Tibial artery (tissue), 4 donors: ENCODE measurements around the gene KDELR3.

Source experiments
- DNase-seq, 2 donors: peaks; one replicate each; pipeline ENCODE4 v3.0.0-alpha.2; 2019
- H3K27ac ChIP-seq, 2 donors: fragments of 200-600 bp; sonication (generic) in 1 of 2; 1 replicate in 1 of 2; 2 replicates in 1 of 2; pipeline ENCODE4 v1.5.1; 2018 to 2019; ENCODE audit warnings: mild to moderate bottlenecking in 1 of 2
- H3K27me3 ChIP-seq, 2 donors: fragments of 200-600 bp; sonication (generic) in 1 of 2; one replicate each; pipeline versions ENCODE4 v1.5.1 to v1.6.0; 2016 to 2019
- H3K36me3 ChIP-seq, 3 donors: fragments of 200-600 bp; sonication (generic) in 2 of 3; one replicate each; pipeline ENCODE4 v1.5.1; 2016 to 2019; ENCODE audit warnings: mild to moderate bottlenecking in 2 of 3
- H3K4me1 ChIP-seq, 4 donors: fragments of 200-600 bp; sonication (generic) in 2 of 4; 1 replicate in 3 of 4; 2 replicates in 1 of 4; pipeline ENCODE4 v1.5.1; 2016 to 2019
- H3K4me3 ChIP-seq, 2 donors: fragments of 200-600 bp; sonication (generic) in 1 of 2; 1 replicate in 1 of 2; 2 replicates in 1 of 2; pipeline ENCODE4 v1.5.1; 2018 to 2019; ENCODE audit warnings: mild to moderate bottlenecking in 2 of 2
- H3K9me3 ChIP-seq, 3 donors: fragments of 200-600 bp; sonication (generic) in 1 of 3; one replicate each; pipeline ENCODE4 v1.5.1; 2016 to 2019
- CTCF ChIP-seq, 2 experiments: fragments of 200-600 bp in 1 of 2; fragments of 450-650 bp in 1 of 2; IDR thresholded peaks; one replicate each; pipeline ENCODE4 v1.5.1; 2017 to 2019; ENCODE audit warnings: antibody characterized with exemption in 2 of 2, mild to moderate bottlenecking in 1 of 2, moderate library complexity in 1 of 2
- intact Hi-C: fragments of 100-400 bp; cut with DNase I; formaldehyde crosslinking; loops from one replicate; pipeline ENCODE4 v1.15.0; 2023; ENCODE audit warnings: low total_unique reads

KDELR3 gene

GRCh38 chr22:38451864-38452263, 16.0 kb upstream of the KDELR3 start:
- no peaks in the 10 kb centered on the region for H3K36me3 ChIP-seq
- H3K27ac ChIP-seq = no peak overlapping the region
- intact Hi-C loops = no loop called here
- no peak for DNase-seq
- H3K4me1 ChIP-seq = peaks cover 0 to 28% (median 23%) of the 10 kb centered on the region in 4 donors
- peaks cover 7 to 93% of the 10 kb centered on the region in 2 donors for H3K27me3 ChIP-seq
- H3K9me3 ChIP-seq = no peaks in the 10 kb centered on the region
- no peak overlapping the region for H3K4me3 ChIP-seq
- TF ChIP-seq CTCF (IDR thresholded peaks at IDR 0.05) = no peak

- TF ChIP-seq CTCF (IDR thresholded peaks at IDR 0.05) = no peak
- intact Hi-C loops = no loop called here
- no peak overlapping the region for H3K27ac ChIP-seq
- no peaks in the 10 kb centered on the region for H3K9me3 ChIP-seq
- H3K36me3 ChIP-seq = no peaks in the 10 kb centered on the region
- peaks cover 7 to 93% of the 10 kb centered on the region in 2 donors for H3K27me3 ChIP-seq
- DNase-seq = peak in 1 of 2 donors; percentile 73
- H3K4me1 ChIP-seq = peaks cover 0 to 28% (median 23%) of the 10 kb centered on the region in 4 donors
- H3K4me3 ChIP-seq = no peak overlapping the region
Measured at GRCh38 chr22:38452373-38453065, 15.4 kb upstream of the KDELR3 start.

- Histone ChIP-seq H3K4me1 (peaks cover 0 to 28% (median 23%) of the 10 kb centered on the region in 4 donors), H3K9me3 (no peaks in the 10 kb centered on the region), H3K36me3 (no peaks in the 10 kb centered on the region), H3K27me3 (peaks cover 7 to 95% of the 10 kb centered on the region in 2 donors), H3K27ac (no peak overlapping the region), H3K4me3 (no peak overlapping the region)
- intact Hi-C loops = no loop called here
- DNase-seq = no peak
- TF ChIP-seq CTCF (IDR thresholded peaks at IDR 0.05) = no peak
Measured at GRCh38 chr22:38453066-38453672, 14.7 kb upstream of the KDELR3 start.

GRCh38 chr22:38453996-38454352, 13.9 kb upstream of the KDELR3 start:
- Histone ChIP-seq H3K9me3 (no peaks in the 10 kb centered on the region), H3K27me3 (peaks cover 7 to 95% of the 10 kb centered on the region in 2 donors), H3K4me3 (no peak overlapping the region), H3K4me1 (peaks cover 0 to 28% (median 23%) of the 10 kb centered on the region in 4 donors), H3K36me3 (no peaks in the 10 kb centered on the region), H3K27ac (no peak overlapping the region)
- intact Hi-C loops = no loop called here
- TF ChIP-seq CTCF (IDR thresholded peaks at IDR 0.05) = no peak
- no peak for DNase-seq

- intact Hi-C loops = no loop called here
- Histone ChIP-seq H3K9me3 (no peaks in the 10 kb centered on the region), H3K27me3 (peaks cover 7 to 93% of the 10 kb centered on the region in 2 donors), H3K36me3 (no peaks in the 10 kb centered on the region), H3K27ac (no peak overlapping the region), H3K4me1 (peaks cover 0 to 28% (median 23%) of the 10 kb centered on the region in 4 donors), H3K4me3 (peak overlapping the region; percentile 20 to 47)
- TF ChIP-seq CTCF (IDR thresholded peaks at IDR 0.05) = no peak
- no peak for DNase-seq
Measured at GRCh38 chr22:38454353-38455075, 13.4 kb upstream of the KDELR3 start.
